Measurements from ENCODE around the gene HPCAL1.
"Not testable (repeated sequence)": the region's sequence is repeated elsewhere in the genome, so short reads cannot be mapped to it uniquely, and the experiment has no call there.

The HPCAL1 gene

GRCh38 chr2:10439185-10439879, 136.6 kb downstream of the HPCAL1 start:
- H3K9me3 ChIP-seq (ENCODE audit: control extremely low read depth in 1 of 5, control insufficient read depth in 4 of 5, insufficient read depth in 2 of 5, low read depth in 1 of 5, low read length in 4 of 5) = no peaks in the 10 kb centered on the region
- 100% methylated on average over 6 of the region's 11 CpGs for WGBS (ENCODE audit: insufficient coverage)
- ChIA-PET CTCF (interaction anchor here (0.5 to 6.1 kb wide), 10 partner anchors 7 to 368 kb away, joined by 3 to 55 read pairs (median 4); partner anchors contain the start of gene ODC1), POLR2A (no interaction called here)
- H3K27ac ChIP-seq (ENCODE audit: insufficient read depth in 1 of 2, low read depth in 1 of 2, low read length in 2 of 2, poor library complexity in 1 of 2, severe bottlenecking in 2 of 2) = no peak overlapping the region
- H3K4me1 ChIP-seq (ENCODE audit: control extremely low read depth in 1 of 4, control insufficient read depth in 4 of 4, insufficient read depth in 4 of 4, low read length in 3 of 4) = peaks cover 0 to 4% (median 2%) of the 10 kb centered on the region in 4 experiments
- no peaks in the 10 kb centered on the region for H3K27me3 ChIP-seq (replicated peaks in 2 of 5; ENCODE audit: control insufficient read depth in 4 of 5, insufficient read depth in 5 of 5, low read length in 4 of 5)
- no peak overlapping the region for H3K4me3 ChIP-seq (ENCODE audit: control insufficient read depth in 1 of 7, extremely low read depth in 1 of 7, insufficient read depth in 4 of 7, low read depth in 2 of 7, low read length in 6 of 7)
- H3K36me3 ChIP-seq (ENCODE audit: control insufficient read depth in 4 of 4, insufficient read depth in 4 of 4, low read length in 3 of 4) = peaks cover 18 to 52% (median 40%) of the 10 kb centered on the region in 4 experiments
- DNase-seq = no peak

GRCh38 chr2:10439971-10440370, 137.3 kb downstream of the HPCAL1 start:
- H3K27ac ChIP-seq (ENCODE audit: insufficient read depth in 1 of 2, low read depth in 1 of 2, low read length in 2 of 2, poor library complexity in 1 of 2, severe bottlenecking in 2 of 2) = no peak overlapping the region
- H3K27me3 ChIP-seq (replicated peaks in 2 of 5; ENCODE audit: control insufficient read depth in 4 of 5, insufficient read depth in 5 of 5, low read length in 4 of 5) = no peaks in the 10 kb centered on the region
- WGBS (ENCODE audit: insufficient coverage) = 90% methylated on average over 4 of the region's 8 CpGs
- peaks cover 0 to under 1% (median 0%) of the 10 kb centered on the region in 4 experiments for H3K4me1 ChIP-seq (ENCODE audit: control extremely low read depth in 1 of 4, control insufficient read depth in 4 of 4, insufficient read depth in 4 of 4, low read length in 3 of 4)
- peaks cover 23 to 59% (median 46%) of the 10 kb centered on the region in 4 experiments for H3K36me3 ChIP-seq (ENCODE audit: control insufficient read depth in 4 of 4, insufficient read depth in 4 of 4, low read length in 3 of 4)
- DNase-seq = no peak
- ChIA-PET CTCF (interaction anchor here (1.0 to 3.5 kb wide), 7 partner anchors 10 to 314 kb away, joined by 3 to 13 read pairs (median 4); no protein-coding TSS in a partner anchor), POLR2A (no interaction called here)
- no peaks in the 10 kb centered on the region for H3K9me3 ChIP-seq (ENCODE audit: control extremely low read depth in 1 of 5, control insufficient read depth in 4 of 5, insufficient read depth in 2 of 5, low read depth in 1 of 5, low read length in 4 of 5)
- H3K4me3 ChIP-seq (ENCODE audit: control insufficient read depth in 1 of 7, extremely low read depth in 1 of 7, insufficient read depth in 4 of 7, low read depth in 2 of 7, low read length in 6 of 7) = no peak overlapping the region

GRCh38 chr2:10440736-10441135, 138.0 kb downstream of the HPCAL1 start:
- Histone ChIP-seq H3K9me3 (ENCODE audit: control extremely low read depth in 1 of 5, control insufficient read depth in 4 of 5, insufficient read depth in 2 of 5, low read depth in 1 of 5, low read length in 4 of 5) (no peaks in the 10 kb centered on the region), H3K27ac (ENCODE audit: insufficient read depth in 1 of 2, low read depth in 1 of 2, low read length in 2 of 2, poor library complexity in 1 of 2, severe bottlenecking in 2 of 2) (no peak overlapping the region), H3K36me3 (ENCODE audit: control insufficient read depth in 4 of 4, insufficient read depth in 4 of 4, low read length in 3 of 4) (peaks cover 26 to 63% (median 47%) of the 10 kb centered on the region in 4 experiments), H3K4me3 (ENCODE audit: control insufficient read depth in 1 of 7, extremely low read depth in 1 of 7, insufficient read depth in 4 of 7, low read depth in 2 of 7, low read length in 6 of 7) (no peak overlapping the region), H3K27me3 (replicated peaks in 2 of 5; ENCODE audit: control insufficient read depth in 4 of 5, insufficient read depth in 5 of 5, low read length in 4 of 5) (no peaks in the 10 kb centered on the region), H3K4me1 (ENCODE audit: control extremely low read depth in 1 of 4, control insufficient read depth in 4 of 4, insufficient read depth in 4 of 4, low read length in 3 of 4) (peaks cover 0 to 2% (median under 1%) of the 10 kb centered on the region in 4 experiments)
- WGBS (ENCODE audit: insufficient coverage) = 73% methylated on average over 4 of the region's 6 CpGs
- DNase-seq = no peak
- CTCF ChIA-PET = interaction anchor here (1.1 to 2.3 kb wide), 3 partner anchors 11 to 170 kb away, joined by 3 to 7 read pairs (median 3); no protein-coding TSS in a partner anchor
- POLR2A ChIA-PET = no interaction called here

GRCh38 chr2:10441948-10442347, 139.2 kb downstream of the HPCAL1 start:
- H3K4me1 ChIP-seq (ENCODE audit: control extremely low read depth in 1 of 4, control insufficient read depth in 4 of 4, insufficient read depth in 4 of 4, low read length in 3 of 4) = peaks cover 4 to 12% (median 7%) of the 10 kb centered on the region in 4 experiments
- peaks cover 26 to 63% (median 47%) of the 10 kb centered on the region in 4 experiments for H3K36me3 ChIP-seq (ENCODE audit: control insufficient read depth in 4 of 4, insufficient read depth in 4 of 4, low read length in 3 of 4)
- no peaks in the 10 kb centered on the region for H3K9me3 ChIP-seq (ENCODE audit: control extremely low read depth in 1 of 5, control insufficient read depth in 4 of 5, insufficient read depth in 2 of 5, low read depth in 1 of 5, low read length in 4 of 5)
- POLR2A ChIA-PET = no interaction called here
- no peak for DNase-seq
- no peak overlapping the region for H3K27ac ChIP-seq (ENCODE audit: insufficient read depth in 1 of 2, low read depth in 1 of 2, low read length in 2 of 2, poor library complexity in 1 of 2, severe bottlenecking in 2 of 2)
- H3K27me3 ChIP-seq (replicated peaks in 2 of 5; ENCODE audit: control insufficient read depth in 4 of 5, insufficient read depth in 5 of 5, low read length in 4 of 5) = no peaks in the 10 kb centered on the region
- 98% methylated on average over 8 of the region's 8 CpGs for WGBS (ENCODE audit: insufficient coverage)
- H3K4me3 ChIP-seq (ENCODE audit: control insufficient read depth in 1 of 7, extremely low read depth in 1 of 7, insufficient read depth in 4 of 7, low read depth in 2 of 7, low read length in 6 of 7) = no peak overlapping the region
- CTCF ChIA-PET = no interaction called here

- Histone ChIP-seq H3K36me3 (ENCODE audit: control insufficient read depth in 4 of 4, insufficient read depth in 4 of 4, low read length in 3 of 4) (peaks cover 26 to 63% (median 47%) of the 10 kb centered on the region in 4 experiments), H3K4me1 (ENCODE audit: control extremely low read depth in 1 of 4, control insufficient read depth in 4 of 4, insufficient read depth in 4 of 4, low read length in 3 of 4) (peaks cover 10 to 18% (median 13%) of the 10 kb centered on the region in 4 experiments)
- H3K27me3 ChIP-seq (replicated peaks in 2 of 5; ENCODE audit: control insufficient read depth in 4 of 5, insufficient read depth in 5 of 5, low read length in 4 of 5); DNase-seq; H3K4me3 ChIP-seq (ENCODE audit: control insufficient read depth in 1 of 7, extremely low read depth in 1 of 7, insufficient read depth in 4 of 7, low read depth in 2 of 7, low read length in 6 of 7); POLR2A ChIA-PET; H3K27ac ChIP-seq (ENCODE audit: insufficient read depth in 1 of 2, low read depth in 1 of 2, low read length in 2 of 2, poor library complexity in 1 of 2, severe bottlenecking in 2 of 2); H3K9me3 ChIP-seq (ENCODE audit: control extremely low read depth in 1 of 5, control insufficient read depth in 4 of 5, insufficient read depth in 2 of 5, low read depth in 1 of 5, low read length in 4 of 5): not testable (repeated sequence)
- WGBS (ENCODE audit: insufficient coverage) = no CpG with 5 or more reads among the region's 2 CpGs
- CTCF ChIA-PET = interaction anchor here (1.4 to 7.2 kb wide), 2 partner anchors 6 to 312 kb away, joined by 3 to 55 read pairs; no protein-coding TSS in a partner anchor
These were observed 139.9 kb downstream of the HPCAL1 start for GRCh38 chr2:10442469-10443126.

- 98% methylated on average over 5 of the region's 5 CpGs for WGBS (ENCODE audit: insufficient coverage)
- ChIA-PET POLR2A (no interaction called here), CTCF (interaction anchor here (0.5 to 7.2 kb wide), 3 partner anchors 8 to 563 kb away, joined by 3 to 55 read pairs (median 3); no protein-coding TSS in a partner anchor)
- Histone ChIP-seq H3K9me3 (ENCODE audit: control extremely low read depth in 1 of 5, control insufficient read depth in 4 of 5, insufficient read depth in 2 of 5, low read depth in 1 of 5, low read length in 4 of 5) (no peaks in the 10 kb centered on the region), H3K27ac (ENCODE audit: insufficient read depth in 1 of 2, low read depth in 1 of 2, low read length in 2 of 2, poor library complexity in 1 of 2, severe bottlenecking in 2 of 2) (no peak overlapping the region), H3K27me3 (replicated peaks in 2 of 5; ENCODE audit: control insufficient read depth in 4 of 5, insufficient read depth in 5 of 5, low read length in 4 of 5) (no peaks in the 10 kb centered on the region), H3K36me3 (ENCODE audit: control insufficient read depth in 4 of 4, insufficient read depth in 4 of 4, low read length in 3 of 4) (peaks cover 26 to 57% (median 45%) of the 10 kb centered on the region in 4 experiments), H3K4me3 (ENCODE audit: control insufficient read depth in 1 of 7, extremely low read depth in 1 of 7, insufficient read depth in 4 of 7, low read depth in 2 of 7, low read length in 6 of 7) (no peak overlapping the region), H3K4me1 (ENCODE audit: control extremely low read depth in 1 of 4, control insufficient read depth in 4 of 4, insufficient read depth in 4 of 4, low read length in 3 of 4) (peaks cover 12 to 28% (median 23%) of the 10 kb centered on the region in 4 experiments)
- DNase-seq = no peak
These were observed 141.8 kb downstream of the HPCAL1 start for GRCh38 chr2:10444463-10444862.
